MCF 10A (cell line): ENCODE results near the gene SUN2. TPM values are rescaled to one million over a fixed set of nuclear protein-coding genes. Genes with fewer than 3 reads are reported as not detected.

Experiments
- BruUV-seq: library from RNA; stranded (reverse); fragments of 400-500 nt; replicated peaks from 2 replicates; lab custom pipeline; 2021; lab: Mats Ljungman, UMichigan
- CTCF ChIA-PET: fragments of 300-600 bp; sonication (Branson Sonifier 250); formaldehyde crosslinking; extraction: SDS; loops from one replicate; lab custom pipeline; 2021; ENCODE audit warnings: antibody characterized with exemption, inconsistent platforms; lab: Yijun Ruan, JAX
- POLR2A ChIA-PET: fragments of 300-600, 350-650 bp; sonication (Branson Sonifier 250); formaldehyde crosslinking; extraction: SDS; loops from one replicate; lab custom pipeline; 2020; ENCODE audit warnings: antibody characterized with exemption, inconsistent platforms; lab: Yijun Ruan, JAX
- DNase-seq: peaks from one replicate; pipeline ENCODE4 v3.0.0-alpha.2; 2018; ENCODE audit not compliant: unreplicated experiment
- H3K27ac Mint-ChIP-seq: one replicate; pipeline ENCODE4 v1.8.0; 2022; ENCODE audit warnings: mild to moderate bottlenecking, low read depth, mixed read lengths; ENCODE audit not compliant: unreplicated experiment
- H3K27me3 Mint-ChIP-seq: one replicate; pipeline ENCODE4 v1.8.0; 2022; ENCODE audit warnings: mixed read lengths; ENCODE audit not compliant: insufficient read depth, unreplicated experiment
- H3K36me3 Mint-ChIP-seq: one replicate; pipeline ENCODE4 v1.8.0; 2022; ENCODE audit warnings: mild to moderate bottlenecking, moderate library complexity, mixed read lengths; ENCODE audit not compliant: insufficient read depth, unreplicated experiment
- H3K4me1 Mint-ChIP-seq: one replicate; pipeline ENCODE4 v1.8.0; 2022; ENCODE audit warnings: mixed read lengths; ENCODE audit not compliant: insufficient read depth, unreplicated experiment
- H3K4me3 Mint-ChIP-seq: one replicate; pipeline ENCODE4 v1.8.0; 2022; ENCODE audit warnings: mild to moderate bottlenecking, moderate library complexity, mixed read lengths; ENCODE audit not compliant: unreplicated experiment
- H3K9me3 Mint-ChIP-seq: one replicate; pipeline ENCODE4 v1.8.0; 2022; ENCODE audit warnings: mixed read lengths; ENCODE audit not compliant: unreplicated experiment
- intact Hi-C: fragments of 100-400 bp; cut with micrococcal nuclease; formaldehyde crosslinking; loops from 2 replicates; pipeline ENCODE4 v1.14.1; 2022
- total RNA-seq: library from RNA; stranded (reverse); gene quantifications from 2 replicates; pipeline ENCODE4 v1.2.3, GENCODE V29; 2022
- TF ChIP-seq, protein P1 (sequence below): fragments of 200-600 bp; IDR thresholded peaks from one replicate; pipeline ENCODE4 v1.8.0; 2022; ENCODE audit warnings: antibody characterized with exemption, mild to moderate bottlenecking; ENCODE audit not compliant: unreplicated experiment

SUN2 gene
- total RNA-seq, 1 experiment from 2014 or later, result 66.8 TPM

DNA sequence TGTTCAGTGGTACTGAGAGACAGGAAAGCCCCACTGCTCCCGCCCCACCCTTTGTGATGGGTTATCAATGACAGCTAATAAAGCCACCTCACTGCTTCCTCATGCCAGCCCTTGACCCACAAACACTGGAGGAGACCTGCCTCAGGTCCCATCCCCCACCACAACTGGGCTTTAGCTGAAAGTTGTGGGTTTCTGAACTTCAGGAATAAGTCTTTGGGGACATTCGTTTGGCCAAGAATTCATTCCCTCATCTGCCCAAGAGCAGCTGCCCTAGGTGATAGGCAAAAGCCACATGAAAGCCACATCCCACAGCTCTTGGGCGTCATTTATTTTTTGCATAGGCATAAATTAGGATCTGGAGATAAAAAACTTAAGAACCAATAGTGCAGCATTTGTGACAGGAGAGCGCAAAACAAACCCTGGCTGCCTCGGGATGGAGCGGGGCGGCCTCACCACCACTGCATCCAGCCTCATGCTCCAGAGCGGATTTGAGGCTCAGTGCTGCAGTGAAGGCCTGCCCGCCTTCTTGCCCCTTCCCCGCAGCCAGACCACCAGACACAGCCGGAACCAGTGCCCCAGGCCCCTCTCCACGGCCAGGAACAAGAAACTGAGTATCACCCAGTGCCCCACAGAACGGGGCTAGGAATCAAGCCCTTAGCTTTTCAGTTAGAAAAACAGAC is 21.2 kb downstream of the SUN2 start:
- DNase-seq, result no peak
- ChIA-PET CTCF (interaction anchor here (1.2 to 3.3 kb wide), 5 partner anchors 9 to 15 kb away, joined by 3 to 13 read pairs (median 5); no protein-coding TSS in a partner anchor), POLR2A (interaction anchor here (0.8 to 2.6 kb wide), 5 partner anchors 9 to 28 kb away, joined by 3 to 13 read pairs (median 4); partner anchors contain the start of gene GTPBP1)
- peak overlapping the region; percentile 63 for H3K27ac Mint-ChIP-seq
- BruUV-seq, result TSS peak; percentile 58
- TF ChIP-seq, protein P1, sequence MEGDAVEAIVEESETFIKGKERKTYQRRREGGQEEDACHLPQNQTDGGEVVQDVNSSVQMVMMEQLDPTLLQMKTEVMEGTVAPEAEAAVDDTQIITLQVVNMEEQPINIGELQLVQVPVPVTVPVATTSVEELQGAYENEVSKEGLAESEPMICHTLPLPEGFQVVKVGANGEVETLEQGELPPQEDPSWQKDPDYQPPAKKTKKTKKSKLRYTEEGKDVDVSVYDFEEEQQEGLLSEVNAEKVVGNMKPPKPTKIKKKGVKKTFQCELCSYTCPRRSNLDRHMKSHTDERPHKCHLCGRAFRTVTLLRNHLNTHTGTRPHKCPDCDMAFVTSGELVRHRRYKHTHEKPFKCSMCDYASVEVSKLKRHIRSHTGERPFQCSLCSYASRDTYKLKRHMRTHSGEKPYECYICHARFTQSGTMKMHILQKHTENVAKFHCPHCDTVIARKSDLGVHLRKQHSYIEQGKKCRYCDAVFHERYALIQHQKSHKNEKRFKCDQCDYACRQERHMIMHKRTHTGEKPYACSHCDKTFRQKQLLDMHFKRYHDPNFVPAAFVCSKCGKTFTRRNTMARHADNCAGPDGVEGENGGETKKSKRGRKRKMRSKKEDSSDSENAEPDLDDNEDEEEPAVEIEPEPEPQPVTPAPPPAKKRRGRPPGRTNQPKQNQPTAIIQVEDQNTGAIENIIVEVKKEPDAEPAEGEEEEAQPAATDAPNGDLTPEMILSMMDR, result no peak
- no peaks in the 10 kb centered on the region for H3K27me3 Mint-ChIP-seq
- intact Hi-C loops, result no loop called here
- H3K36me3 Mint-ChIP-seq, result peaks cover 82% of the 10 kb centered on the region
- H3K4me1 Mint-ChIP-seq, result peaks cover 11% of the 10 kb centered on the region
- H3K4me3 Mint-ChIP-seq, result no peak overlapping the region
- H3K9me3 Mint-ChIP-seq, result no peaks in the 10 kb centered on the region

DNA sequence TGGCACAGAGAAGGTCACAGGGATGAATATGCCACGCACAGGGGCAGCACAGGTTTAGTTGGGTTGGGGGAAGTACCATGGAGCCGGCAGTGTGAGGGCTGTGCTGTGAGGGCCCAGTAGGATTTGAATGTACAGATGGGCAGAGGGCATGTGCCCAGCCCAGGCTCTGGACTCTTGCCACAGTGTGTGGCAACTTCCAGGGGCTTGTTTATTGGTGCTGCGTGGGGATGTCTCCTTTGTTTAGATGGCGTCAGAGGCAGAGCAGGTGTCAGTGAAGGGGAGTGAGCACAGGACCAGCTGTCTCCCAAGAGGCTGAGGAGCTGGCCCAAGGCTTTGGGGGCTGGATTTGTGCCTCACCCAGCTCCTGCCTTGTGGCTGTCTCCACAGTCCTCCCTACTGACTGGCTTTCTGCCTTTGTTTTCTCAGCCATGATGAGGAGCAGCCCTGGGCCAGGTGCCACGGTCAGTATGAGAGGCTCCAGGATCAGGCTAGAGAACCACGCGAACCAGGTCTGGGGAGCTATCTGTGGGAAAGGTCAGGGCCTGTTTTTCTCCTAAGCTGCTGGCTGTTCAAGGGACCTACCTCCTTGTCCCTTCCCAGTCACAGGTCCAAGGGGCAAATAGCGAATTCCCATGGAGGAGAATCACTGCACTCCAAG is 21.9 kb downstream of the SUN2 start:
- H3K27me3 Mint-ChIP-seq, result no peaks in the 10 kb centered on the region
- peaks cover 88% of the 10 kb centered on the region for H3K36me3 Mint-ChIP-seq
- H3K9me3 Mint-ChIP-seq, result no peaks in the 10 kb centered on the region
- TF ChIP-seq, protein P1, result no peak
- intact Hi-C loops, result loop anchor here (1.0 kb wide), 1 partner anchor 32 kb away; no protein-coding TSS in a partner anchor
- ChIA-PET CTCF (interaction anchor here (0.7 to 3.3 kb wide), 9 partner anchors 9 to 127 kb away, joined by 3 to 13 read pairs (median 5); no protein-coding TSS in a partner anchor), POLR2A (interaction anchor here (0.5 to 2.6 kb wide), 8 partner anchors 9 to 59 kb away, joined by 3 to 13 read pairs (median 4); partner anchors contain the start of genes GTPBP1 and TOMM22)
- peak overlapping the region; percentile 63 for H3K27ac Mint-ChIP-seq
- BruUV-seq, result no TSS peak
- no peak overlapping the region for H3K4me3 Mint-ChIP-seq
- DNase-seq, result peak; percentile 51
- H3K4me1 Mint-ChIP-seq, result peaks cover 11% of the 10 kb centered on the region

DNA sequence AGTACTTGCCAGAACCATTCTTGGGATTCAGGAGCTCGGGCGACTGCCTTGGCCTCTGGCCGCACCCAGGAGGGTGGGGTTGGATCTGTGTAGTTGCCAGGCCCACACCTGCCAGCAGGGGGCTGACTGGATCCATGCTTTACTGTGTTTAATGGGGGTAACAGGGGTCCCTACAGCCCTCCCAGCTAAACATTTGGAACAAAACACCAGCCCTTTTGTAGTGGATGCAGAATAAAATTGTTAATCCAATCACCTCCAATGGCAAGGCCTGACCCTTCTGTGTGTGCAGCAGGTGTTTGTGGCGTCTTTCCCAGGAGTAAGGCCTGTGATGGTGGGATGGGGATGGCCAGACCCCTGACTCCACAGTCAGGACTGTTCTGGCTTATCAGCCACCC is 22.5 kb downstream of the SUN2 start:
- no TSS peak for BruUV-seq
- peak overlapping the region; percentile 63 for H3K27ac Mint-ChIP-seq
- peaks cover 11% of the 10 kb centered on the region for H3K4me1 Mint-ChIP-seq
- DNase-seq, result peak; percentile 49
- peaks cover 88% of the 10 kb centered on the region for H3K36me3 Mint-ChIP-seq
- ChIA-PET CTCF (interaction anchor here (0.6 to 3.3 kb wide), 11 partner anchors 10 to 266 kb away, joined by 3 to 13 read pairs (median 4); no protein-coding TSS in a partner anchor), POLR2A (interaction anchor here (0.5 to 2.6 kb wide), 6 partner anchors 10 to 60 kb away, joined by 3 to 13 read pairs (median 6); partner anchors contain the start of genes GTPBP1 and TOMM22)
- intact Hi-C loops, result loop anchor here (1.0 kb wide), 1 partner anchor 33 kb away; no protein-coding TSS in a partner anchor
- H3K9me3 Mint-ChIP-seq, result no peaks in the 10 kb centered on the region
- no peaks in the 10 kb centered on the region for H3K27me3 Mint-ChIP-seq
- no peak overlapping the region for H3K4me3 Mint-ChIP-seq
- TF ChIP-seq, protein P1, result peak; percentile 71
